Naive B cell (primary cell): ENCODE measurements around the gene NKAIN2. TPM values are rescaled to one million over a fixed set of nuclear protein-coding genes. Genes with fewer than 3 reads are reported as not detected.
"Not testable (repeated sequence)": the region's sequence is repeated elsewhere in the genome, so short reads cannot be mapped to it uniquely, and the experiment has no call there.

Experiments used
- ATAC-seq, 2 donors: fragments of 150-1000 bp; cut with Tn5 transposase; 2 replicates each; pipeline ENCODE4 v1.10.0; 2021; ENCODE audit warnings: low read depth in 2 of 2, mild to moderate bottlenecking in 2 of 2, moderate library complexity in 2 of 2
- DNase-seq: peaks from one replicate; pipeline ENCODE4 v3.0.0; 2022
- H3K27ac Mint-ChIP-seq, 6 donors: one replicate each; pipeline ENCODE4 v1.8.0; 2020 to 2022; ENCODE audit warnings: mild to moderate bottlenecking in 6 of 6, mixed read lengths in 6 of 6, moderate library complexity in 5 of 6, inconsistent platforms in 2 of 6
- H3K27me3 Mint-ChIP-seq, 3 donors: one replicate each; pipeline ENCODE4 v1.8.0; 2021 to 2022; ENCODE audit warnings: mixed read lengths in 3 of 3, mild to moderate bottlenecking in 1 of 3
- H3K36me3 Mint-ChIP-seq, 2 donors: one replicate each; pipeline ENCODE4 v1.8.0; 2020 to 2022; ENCODE audit warnings: mixed read lengths in 2 of 2, inconsistent platforms in 1 of 2, mild to moderate bottlenecking in 1 of 2
- H3K4me1 Mint-ChIP-seq, 3 donors: one replicate each; pipeline ENCODE4 v1.8.0; 2020 to 2022; ENCODE audit warnings: mixed read lengths in 3 of 3, inconsistent platforms in 1 of 3, mild to moderate bottlenecking in 1 of 3, moderate library complexity in 1 of 3
- H3K4me3 Mint-ChIP-seq, 8 donors: one replicate each; pipeline ENCODE4 v1.8.0; 2020 to 2022; ENCODE audit warnings: mild to moderate bottlenecking in 8 of 8, mixed read lengths in 8 of 8, moderate library complexity in 8 of 8, inconsistent platforms in 2 of 8
- H3K9me3 Mint-ChIP-seq, 7 donors: one replicate each; pipeline ENCODE4 v1.8.0; 2020 to 2022; ENCODE audit warnings: mixed read lengths in 7 of 7, mild to moderate bottlenecking in 5 of 7, inconsistent platforms in 2 of 7, moderate library complexity in 1 of 7
- polyA plus RNA-seq, 6 donors: library from polyadenylated mRNA; unstranded; fragments of 300-500 nt; fragmentation: Illumina TruSeq; gene quantifications; one replicate each; pipeline ENCODE4 v1.2.3, GENCODE V29; 2021; ENCODE audit warnings: low read depth in 6 of 6

Gene NKAIN2
- polyA plus RNA-seq, 6 donors from 2014 or later = not detected

DNA sequence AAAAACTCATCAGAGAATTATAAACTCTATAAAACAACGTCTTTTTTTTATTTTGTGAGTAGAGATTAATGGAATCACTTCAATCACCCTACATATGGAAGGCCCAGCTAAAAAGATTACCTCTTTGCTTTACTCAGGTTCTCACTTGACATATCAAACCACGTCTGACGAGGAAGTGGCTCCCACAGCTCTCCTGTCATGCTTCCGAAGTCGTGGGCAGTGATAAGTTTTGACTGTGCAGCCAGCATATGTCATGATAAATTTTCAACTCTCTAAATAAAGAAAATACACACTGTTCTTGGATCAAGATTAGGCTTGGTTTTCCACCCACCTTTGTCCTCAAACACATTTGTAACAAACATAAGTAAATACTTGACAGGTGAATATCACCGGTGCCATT is 879.1 kb downstream of the NKAIN2 start:
- H3K9me3 Mint-ChIP-seq = peaks cover 3 to 22% (median 16%) of the 10 kb centered on the region in 7 donors
- H3K27me3 Mint-ChIP-seq = no peaks in the 10 kb centered on the region

DNA sequence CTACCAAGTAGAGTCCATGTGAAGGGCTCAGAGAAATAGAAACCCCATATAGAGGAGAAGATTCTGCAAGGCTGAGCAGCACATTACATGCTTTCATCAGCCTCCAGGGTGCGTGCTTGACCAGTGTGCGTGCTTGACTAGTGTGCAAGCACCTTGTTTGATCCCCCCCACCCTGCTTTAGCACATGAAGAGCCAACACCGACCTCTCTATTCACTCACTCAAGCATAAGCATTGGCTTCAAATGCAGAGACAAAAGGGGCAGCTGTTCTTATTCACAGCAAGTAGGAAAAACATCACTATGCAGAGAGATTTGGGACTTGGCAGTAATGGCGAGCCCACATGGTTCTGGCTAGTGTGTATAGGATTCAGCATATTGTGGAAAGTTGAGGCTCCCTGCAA is 879.8 kb downstream of the NKAIN2 start:
- Mint-ChIP-seq H3K4me1 (no peaks in the 10 kb centered on the region), H3K9me3 (peaks cover 0 to 14% (median 8%) of the 10 kb centered on the region in 7 donors), H3K36me3 (peaks cover 1 to 3% of the 10 kb centered on the region in 2 donors), H3K27ac (no peak overlapping the region), H3K27me3 (no peaks in the 10 kb centered on the region), H3K4me3 (no peak overlapping the region)
- ATAC-seq = no peak
- DNase-seq = no peak

More for the DNA sequence above, 879.1 kb downstream of the NKAIN2 start:
- no peak for ATAC-seq
- Mint-ChIP-seq H3K4me1 (no peaks in the 10 kb centered on the region), H3K36me3 (peaks cover 9 to 11% of the 10 kb centered on the region in 2 donors), H3K27ac (no peak overlapping the region), H3K4me3 (no peak overlapping the region)
- DNase-seq = no peak

DNA sequence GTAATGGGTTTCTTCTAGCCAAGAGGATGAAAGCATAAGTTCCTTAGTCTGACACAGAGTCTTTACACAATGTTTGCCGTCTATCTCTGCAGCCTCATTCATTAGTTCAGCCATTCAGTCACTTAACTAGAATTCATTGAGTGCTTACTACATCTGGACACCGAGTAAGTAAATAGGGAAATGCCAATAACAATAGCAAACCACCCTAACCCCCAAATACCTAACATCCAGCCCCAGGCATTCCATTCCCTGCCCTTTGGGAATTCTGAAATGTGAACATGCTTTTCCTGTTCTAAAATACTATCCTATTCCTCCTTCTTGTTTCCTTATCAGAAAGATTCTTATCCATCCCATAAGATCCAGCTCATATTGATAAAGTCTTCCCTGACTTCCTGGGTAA is 881.0 kb downstream of the NKAIN2 start:
- Mint-ChIP-seq H3K9me3 (peaks cover 0 to 3% (median 0%) of the 10 kb centered on the region in 7 donors), H3K36me3 (no peaks in the 10 kb centered on the region), H3K4me1 (no peaks in the 10 kb centered on the region), H3K4me3 (no peak overlapping the region), H3K27me3 (no peaks in the 10 kb centered on the region), H3K27ac (no peak overlapping the region)
- DNase-seq (no peak), ATAC-seq (no peak)

DNA sequence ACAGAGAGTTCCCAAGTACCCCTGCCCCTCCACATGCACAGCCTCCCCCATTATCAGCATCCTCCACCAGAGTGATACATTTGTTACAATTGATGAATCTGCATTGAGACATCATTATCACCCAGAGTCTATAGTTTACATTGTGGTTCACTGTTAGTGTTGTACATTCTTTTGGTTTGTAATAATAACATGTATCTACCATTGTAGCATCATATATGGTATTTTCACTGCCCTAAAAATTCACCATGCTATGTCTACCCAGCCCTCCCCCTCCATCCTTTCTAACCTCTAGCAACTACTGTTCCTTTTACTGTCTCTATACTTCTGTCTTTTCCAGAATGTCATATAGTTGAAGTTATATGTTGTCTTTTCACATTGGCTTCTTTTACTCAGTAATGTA is 884.7 kb downstream of the NKAIN2 start:
- no peaks in the 10 kb centered on the region for H3K36me3 Mint-ChIP-seq
- H3K4me1 Mint-ChIP-seq = no peaks in the 10 kb centered on the region
- H3K27me3 Mint-ChIP-seq = no peaks in the 10 kb centered on the region
- no peaks in the 10 kb centered on the region for H3K9me3 Mint-ChIP-seq
- ATAC-seq (no peak), DNase-seq (no peak)
- H3K4me3 Mint-ChIP-seq = no peak overlapping the region
- H3K27ac Mint-ChIP-seq = no peak overlapping the region

DNA sequence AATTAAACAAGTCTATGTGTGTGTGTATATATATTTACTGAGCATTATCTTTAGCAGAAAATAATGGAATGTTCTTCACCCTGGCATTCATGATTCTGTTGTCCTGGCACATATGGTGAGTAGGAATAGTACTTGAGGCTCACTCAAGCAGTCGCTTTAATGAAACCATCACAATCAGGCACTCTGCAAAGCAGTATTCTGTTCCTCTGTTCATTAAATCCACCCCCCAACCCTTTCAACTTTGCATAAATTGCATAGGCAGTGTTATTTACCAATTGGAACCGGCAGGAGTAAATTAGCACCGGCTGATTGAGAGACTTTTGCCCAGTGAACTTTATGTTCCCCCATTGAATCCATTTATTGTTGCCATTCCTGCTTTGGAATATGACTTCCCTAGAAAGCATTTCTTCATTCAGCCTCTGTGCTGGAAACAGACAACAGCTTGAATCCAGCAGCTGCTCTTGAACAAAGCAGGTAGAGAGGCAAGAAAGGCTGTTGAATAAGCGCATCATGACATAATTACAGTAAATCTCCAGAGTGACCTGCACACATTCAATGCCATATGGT is 890.6 kb downstream of the NKAIN2 start:
- no peak overlapping the region for H3K27ac Mint-ChIP-seq
- H3K9me3 Mint-ChIP-seq = no peaks in the 10 kb centered on the region
- no peaks in the 10 kb centered on the region for H3K27me3 Mint-ChIP-seq
- no peak for DNase-seq
- no peaks in the 10 kb centered on the region for H3K36me3 Mint-ChIP-seq
- ATAC-seq = no peak
- no peak overlapping the region for H3K4me3 Mint-ChIP-seq
- H3K4me1 Mint-ChIP-seq = no peaks in the 10 kb centered on the region

DNA sequence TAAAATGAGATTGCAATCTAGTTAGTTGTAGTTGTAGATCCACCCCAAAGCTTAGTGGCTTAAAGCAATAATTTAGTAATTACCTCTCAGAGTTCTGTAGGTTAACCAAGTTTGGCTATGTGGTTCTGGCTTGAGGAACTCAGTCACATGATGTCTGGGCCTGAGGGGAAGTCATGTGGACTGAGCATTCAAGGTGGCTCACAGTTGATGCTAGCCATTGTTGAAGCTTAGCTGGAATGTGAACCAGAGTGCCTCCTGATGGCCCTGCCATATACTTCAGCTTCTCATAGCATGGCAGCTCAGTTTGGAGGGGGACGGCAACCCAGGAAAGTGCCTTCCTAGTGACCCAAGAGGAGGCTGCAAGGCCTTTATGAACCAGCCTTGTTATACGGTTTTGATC is 895.4 kb downstream of the NKAIN2 start:
- Mint-ChIP-seq H3K36me3 (no peaks in the 10 kb centered on the region), H3K27ac (no peak overlapping the region), H3K4me3 (no peak overlapping the region), H3K4me1 (no peaks in the 10 kb centered on the region), H3K27me3 (no peaks in the 10 kb centered on the region), H3K9me3 (no peaks in the 10 kb centered on the region)
- ATAC-seq = no peak
- DNase-seq = no peak

DNA sequence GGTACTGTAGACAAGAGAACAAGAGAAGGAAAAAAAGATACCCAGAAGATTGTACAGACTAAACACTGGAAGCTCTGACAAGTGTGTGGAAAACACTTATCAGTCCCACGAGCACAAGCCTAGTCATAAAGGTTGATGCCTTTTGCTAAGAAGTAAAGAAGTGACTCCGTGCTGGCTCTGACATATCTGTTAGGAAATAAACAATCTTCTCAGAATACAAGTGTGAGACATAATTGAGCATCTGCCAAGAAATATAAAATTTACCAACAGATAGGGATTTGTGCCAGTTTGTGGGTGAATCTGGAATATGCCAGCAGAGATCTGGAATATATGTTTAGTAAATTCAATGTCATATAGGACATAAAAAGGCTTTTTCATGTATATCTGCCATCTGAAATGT is 899.9 kb downstream of the NKAIN2 start:
- H3K9me3 Mint-ChIP-seq = peaks cover 0 to 4% (median 0%) of the 10 kb centered on the region in 7 donors
- H3K36me3 Mint-ChIP-seq = no peaks in the 10 kb centered on the region
- no peak overlapping the region for H3K27ac Mint-ChIP-seq
- ATAC-seq (no peak), DNase-seq (no peak)
- no peak overlapping the region for H3K4me3 Mint-ChIP-seq
- H3K27me3 Mint-ChIP-seq = no peaks in the 10 kb centered on the region
- no peaks in the 10 kb centered on the region for H3K4me1 Mint-ChIP-seq

DNA sequence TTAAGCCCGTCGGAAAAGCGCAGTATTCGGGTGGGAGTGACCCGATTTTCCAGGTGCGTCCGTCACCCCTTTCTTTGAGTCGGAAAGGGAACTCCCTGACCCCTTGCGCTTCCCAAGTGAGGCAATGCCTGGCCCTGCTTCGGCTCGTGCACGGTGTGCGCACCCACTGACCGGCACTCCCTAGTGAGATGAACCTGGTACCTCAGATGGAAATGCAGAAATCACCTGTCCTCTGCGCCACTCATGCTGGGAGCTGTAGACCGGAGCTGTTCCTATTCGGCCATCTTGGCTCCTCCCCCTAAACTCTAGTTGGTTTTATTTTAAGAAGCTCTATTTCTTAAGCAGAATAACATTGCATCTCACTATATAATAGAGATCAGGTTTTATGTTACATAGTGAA is 908.9 kb downstream of the NKAIN2 start:
- not testable (repeated sequence) for ATAC-seq

DNA sequence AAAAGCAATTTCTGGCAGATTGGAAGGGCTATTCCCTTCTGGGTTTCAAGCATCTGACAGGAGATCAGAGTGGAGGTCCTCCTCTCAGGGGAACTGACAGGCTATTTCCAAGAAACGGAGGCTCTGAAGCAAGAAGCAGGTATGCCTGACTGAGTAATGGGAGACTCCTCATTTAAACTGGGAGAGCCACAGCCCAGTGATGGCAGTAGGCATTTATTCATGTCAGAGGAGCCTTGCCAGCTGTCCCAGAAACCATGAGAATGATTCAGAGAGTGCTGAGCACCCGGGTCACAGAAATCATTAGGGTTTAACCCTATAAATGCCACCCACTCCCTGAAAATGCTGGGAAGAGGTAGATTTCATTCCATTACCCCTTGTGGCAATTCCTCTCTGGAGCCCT is 911.1 kb downstream of the NKAIN2 start:
- Mint-ChIP-seq H3K36me3 (no peaks in the 10 kb centered on the region), H3K9me3 (peaks cover 0 to 4% (median 0%) of the 10 kb centered on the region in 7 donors), H3K4me3 (no peak overlapping the region), H3K27me3 (no peaks in the 10 kb centered on the region), H3K27ac (no peak overlapping the region), H3K4me1 (no peaks in the 10 kb centered on the region)
- DNase-seq (no peak), ATAC-seq (no peak)

More for the DNA sequence above, 908.9 kb downstream of the NKAIN2 start:
- H3K4me1 Mint-ChIP-seq, H3K4me3 Mint-ChIP-seq, H3K27ac Mint-ChIP-seq, H3K27me3 Mint-ChIP-seq, H3K36me3 Mint-ChIP-seq, H3K9me3 Mint-ChIP-seq, DNase-seq: not testable (repeated sequence)

DNA sequence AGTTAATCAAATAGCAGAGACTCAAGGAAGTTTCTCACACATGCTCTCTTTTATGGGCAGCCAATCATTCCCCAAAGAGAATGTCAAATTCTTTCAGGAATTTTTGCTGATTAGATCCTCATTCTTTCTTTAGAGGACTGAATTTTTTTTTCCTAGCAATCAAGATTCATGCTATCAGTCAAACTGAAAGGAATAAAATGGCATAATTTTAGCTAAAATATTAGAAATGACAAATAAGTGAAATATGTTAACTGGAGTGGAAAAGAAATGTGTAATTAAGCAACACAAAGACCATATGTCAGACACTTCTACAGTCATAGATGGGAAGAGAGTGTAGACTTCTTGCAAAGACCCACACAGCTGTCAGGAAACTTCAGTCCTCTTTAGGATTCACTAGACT is 916.2 kb downstream of the NKAIN2 start:
- no peak for DNase-seq
- Mint-ChIP-seq H3K27me3 (no peaks in the 10 kb centered on the region), H3K4me3 (no peak overlapping the region), H3K9me3 (peaks cover 0 to 5% (median 1%) of the 10 kb centered on the region in 7 donors), H3K36me3 (no peaks in the 10 kb centered on the region), H3K27ac (no peak overlapping the region), H3K4me1 (no peaks in the 10 kb centered on the region)
- ATAC-seq = no peak

DNA sequence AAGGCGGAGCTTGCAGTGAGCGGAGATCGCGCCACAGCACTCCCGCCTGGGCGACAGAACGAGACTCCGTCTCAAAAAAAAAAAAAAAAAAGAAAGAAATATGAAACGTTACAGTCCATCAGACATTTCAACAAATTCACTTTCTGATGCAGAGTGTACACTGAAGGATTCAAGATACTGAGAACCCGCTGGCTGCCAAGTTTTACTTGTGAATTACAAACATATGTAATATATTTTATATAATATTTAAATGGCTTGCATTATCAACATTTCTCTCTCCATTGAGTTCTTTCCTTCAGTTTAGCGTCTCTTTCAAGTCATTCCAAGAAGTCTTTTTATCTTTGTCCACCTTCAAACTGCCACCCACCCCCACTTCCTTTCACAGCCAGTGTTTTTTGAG is 917.7 kb downstream of the NKAIN2 start:
- Mint-ChIP-seq H3K36me3 (no peaks in the 10 kb centered on the region), H3K4me1 (no peaks in the 10 kb centered on the region), H3K4me3 (no peak overlapping the region), H3K27ac (no peak overlapping the region), H3K27me3 (no peaks in the 10 kb centered on the region), H3K9me3 (peaks cover 0 to 7% (median 2%) of the 10 kb centered on the region in 7 donors)
- DNase-seq (no peak), ATAC-seq (no peak)

DNA sequence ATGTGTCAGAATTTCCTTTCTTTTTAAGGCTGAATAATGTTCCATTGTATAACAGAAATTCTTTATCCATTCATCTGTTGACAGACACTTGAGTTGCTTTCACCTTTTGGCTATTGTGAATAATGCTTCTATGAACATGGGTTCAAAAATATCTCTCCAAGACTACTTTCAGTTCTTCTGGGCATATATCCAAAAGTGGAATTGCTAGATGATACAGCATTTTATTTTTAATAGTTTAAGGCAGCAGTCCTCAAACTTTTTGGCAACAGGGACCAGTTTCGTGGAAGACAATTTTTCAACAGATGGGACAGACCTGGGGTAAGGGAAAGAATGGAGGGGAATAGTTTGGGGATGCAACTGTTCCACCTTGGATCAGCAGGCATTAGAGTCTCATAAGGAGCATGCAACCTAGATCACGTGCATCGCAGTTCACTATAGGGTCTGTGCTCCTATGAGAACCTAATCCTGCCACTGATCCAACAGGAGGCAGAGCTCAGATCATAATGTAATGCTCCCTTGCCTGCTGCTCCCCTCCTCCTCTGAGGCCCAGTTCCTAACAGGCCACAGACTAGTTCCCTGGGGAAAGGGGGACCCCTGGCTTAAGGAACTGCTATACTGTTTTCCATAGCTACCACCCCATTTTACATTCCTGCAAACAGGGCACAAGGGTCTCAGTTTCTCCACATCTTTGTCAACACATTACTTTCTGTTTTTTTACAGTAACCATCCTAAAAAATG is 918.6 kb downstream of the NKAIN2 start:
- Mint-ChIP-seq H3K4me3 (no peak overlapping the region), H3K4me1 (no peaks in the 10 kb centered on the region), H3K9me3 (peaks cover 0 to 5% (median 2%) of the 10 kb centered on the region in 7 donors), H3K27me3 (no peaks in the 10 kb centered on the region), H3K27ac (no peak overlapping the region), H3K36me3 (no peaks in the 10 kb centered on the region)
- DNase-seq (no peak), ATAC-seq (no peak)

DNA sequence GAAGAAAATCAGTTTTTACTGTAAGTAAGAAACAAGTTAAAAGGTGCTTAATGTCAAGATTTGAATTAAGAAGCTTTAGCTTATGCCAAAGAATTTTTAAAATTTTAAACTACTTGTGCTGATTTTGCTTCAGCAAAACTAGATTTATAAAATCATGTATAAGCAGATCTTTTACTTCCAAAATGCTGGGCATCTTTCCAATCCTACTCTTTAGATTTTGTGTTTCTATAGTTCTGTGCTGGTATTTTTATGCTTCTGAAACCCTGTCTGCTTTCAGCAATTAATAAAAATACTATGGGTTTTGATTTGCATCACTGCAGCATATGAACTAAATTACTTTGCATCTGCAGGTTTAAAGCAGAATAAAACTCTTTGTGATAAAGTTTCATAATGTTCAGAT is 920.0 kb downstream of the NKAIN2 start:
- H3K9me3 Mint-ChIP-seq = peaks cover 0 to 5% (median 2%) of the 10 kb centered on the region in 7 donors
- no peak for ATAC-seq
- no peak overlapping the region for H3K4me3 Mint-ChIP-seq
- no peaks in the 10 kb centered on the region for H3K36me3 Mint-ChIP-seq
- no peak overlapping the region for H3K27ac Mint-ChIP-seq
- H3K4me1 Mint-ChIP-seq = no peaks in the 10 kb centered on the region
- H3K27me3 Mint-ChIP-seq = no peaks in the 10 kb centered on the region
- no peak for DNase-seq

DNA sequence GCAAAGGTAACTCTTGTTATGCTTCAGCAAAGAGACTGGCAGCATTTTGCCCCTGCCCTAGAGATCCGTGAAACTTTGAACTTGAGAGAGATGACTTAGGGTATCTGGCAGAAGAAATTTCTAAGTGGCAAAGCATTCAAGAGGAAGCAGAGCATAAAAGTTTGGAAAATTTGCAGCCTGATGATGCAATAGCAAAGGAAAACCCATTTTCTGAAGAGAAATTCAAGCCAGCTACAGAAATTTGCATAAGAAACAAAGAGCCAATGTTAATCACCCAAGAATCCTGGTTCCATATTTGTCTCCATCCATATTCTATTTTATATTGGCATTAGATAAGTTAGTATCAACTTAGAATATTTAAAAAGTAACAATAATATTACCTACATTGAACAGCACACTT is 934.1 kb downstream of the NKAIN2 start:
- not testable (repeated sequence) for H3K4me1 Mint-ChIP-seq, H3K27me3 Mint-ChIP-seq, DNase-seq, H3K36me3 Mint-ChIP-seq, H3K27ac Mint-ChIP-seq, H3K4me3 Mint-ChIP-seq, ATAC-seq
- peaks cover 0 to 21% (median 2%) of the 10 kb centered on the region in 7 donors for H3K9me3 Mint-ChIP-seq
